ENCODE results near the gene ANO10. TPM values are rescaled to one million over a fixed set of nuclear protein-coding genes. Genes with fewer than 3 reads are reported as not detected.
"Not testable (repeated sequence)": the region's sequence is repeated elsewhere in the genome, so short reads cannot be mapped to it uniquely, and the experiment has no call there.

Gene ANO10, protein sequence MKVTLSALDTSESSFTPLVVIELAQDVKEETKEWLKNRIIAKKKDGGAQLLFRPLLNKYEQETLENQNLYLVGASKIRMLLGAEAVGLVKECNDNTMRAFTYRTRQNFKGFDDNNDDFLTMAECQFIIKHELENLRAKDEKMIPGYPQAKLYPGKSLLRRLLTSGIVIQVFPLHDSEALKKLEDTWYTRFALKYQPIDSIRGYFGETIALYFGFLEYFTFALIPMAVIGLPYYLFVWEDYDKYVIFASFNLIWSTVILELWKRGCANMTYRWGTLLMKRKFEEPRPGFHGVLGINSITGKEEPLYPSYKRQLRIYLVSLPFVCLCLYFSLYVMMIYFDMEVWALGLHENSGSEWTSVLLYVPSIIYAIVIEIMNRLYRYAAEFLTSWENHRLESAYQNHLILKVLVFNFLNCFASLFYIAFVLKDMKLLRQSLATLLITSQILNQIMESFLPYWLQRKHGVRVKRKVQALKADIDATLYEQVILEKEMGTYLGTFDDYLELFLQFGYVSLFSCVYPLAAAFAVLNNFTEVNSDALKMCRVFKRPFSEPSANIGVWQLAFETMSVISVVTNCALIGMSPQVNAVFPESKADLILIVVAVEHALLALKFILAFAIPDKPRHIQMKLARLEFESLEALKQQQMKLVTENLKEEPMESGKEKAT
- total RNA-seq (10 to 100 TPM; 30.4 to 33.2 TPM), polyA plus RNA-seq (10 to 100 TPM; 19.9 to 20.2 TPM)
- long read RNA-seq, donor 1, partial matches to known transcripts, result 0 of 2 reads
- long read RNA-seq, donor 1, other reads (novel, unspliced or antisense), result 0 of 2 reads
- long read RNA-seq, donor 2, result 0 reads
- long read RNA-seq, donor 3, partial matches to known transcripts, result 0 of 4 reads
- long read RNA-seq, donor 3, other reads (novel, unspliced or antisense), result 0 of 4 reads
- long read RNA-seq, donor 4, partial matches to known transcripts, result 0 of 1 reads
- long read RNA-seq, donor 4, other reads (novel, unspliced or antisense), result 0 of 1 reads
- long read RNA-seq, donor 5, partial matches to known transcripts, result 5 of 8 reads
- long read RNA-seq, donor 5, other reads (novel, unspliced or antisense), result 0 of 8 reads

DNA sequence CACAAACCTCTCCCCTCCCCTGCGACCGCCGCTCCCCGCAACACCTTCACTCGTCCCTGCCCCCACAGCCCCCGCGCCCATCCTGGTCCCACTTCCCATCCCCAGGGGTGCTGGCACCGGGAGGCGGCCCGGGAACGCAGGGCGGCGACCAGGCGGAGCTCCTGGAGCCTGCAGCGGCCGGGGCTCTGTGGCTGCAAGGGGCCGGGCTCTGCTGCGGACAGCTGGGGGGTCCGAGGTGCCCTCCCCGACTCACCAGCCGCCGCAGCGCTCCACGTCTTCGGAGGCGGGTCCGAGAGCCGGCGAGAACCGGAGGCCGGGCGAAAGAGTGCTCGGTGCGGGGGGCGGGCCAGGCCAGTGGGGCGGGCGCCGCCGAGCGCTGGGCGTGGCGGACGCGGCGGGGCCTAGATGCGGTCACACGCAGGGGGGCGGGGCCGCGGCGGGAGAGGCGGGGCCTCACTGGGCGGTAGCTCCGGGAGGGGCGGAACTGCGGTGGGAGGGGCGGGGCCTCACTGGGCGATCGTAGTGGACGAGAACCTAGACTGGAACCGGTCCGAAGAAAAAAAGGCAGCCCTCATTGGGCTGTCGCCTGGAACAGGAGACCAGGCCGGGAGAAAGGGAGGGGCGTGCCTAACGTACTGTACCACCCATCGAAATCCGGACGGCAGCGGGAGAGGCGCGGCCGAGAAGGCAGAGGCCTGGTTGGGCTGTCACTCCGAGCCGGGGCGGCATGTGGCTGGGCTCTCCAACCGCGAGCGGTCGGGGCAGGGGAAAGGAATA, at the start of gene ANO10:
TSS of gene ANO10 (minus strand) at position 356 of the 777 bp plus-strand sequence. CDS start 16,159 bp downstream, outside the sequence.
- Histone ChIP-seq H3K9me3 (ENCODE audit: control insufficient read depth in 4 of 4, insufficient read depth in 3 of 4, low read length in 3 of 4) (no peaks in the 10 kb centered on the region), H3K4me3 (peak within 1 kb of the TSS; percentile 85), H3K36me3 (ENCODE audit: control insufficient read depth in 4 of 4, insufficient read depth in 4 of 4, low read length in 4 of 4) (no peaks in the 10 kb centered on the region), H3K4me1 (ENCODE audit: control insufficient read depth in 5 of 5, insufficient read depth in 5 of 5, low read length in 5 of 5) (peaks cover 0 to 7% (median 3%) of the 10 kb centered on the region in 5 donors), H3K9ac (ENCODE audit: insufficient read depth in 1 of 2, low read length in 2 of 2) (peak within 1 kb of the TSS; percentile 93 to 95), H3K27me3 (ENCODE audit: control insufficient read depth in 3 of 3, insufficient read depth in 3 of 3, low read length in 2 of 3) (no peaks in the 10 kb centered on the region), H3K27ac (ENCODE audit: low read depth in 1 of 2, low read length in 1 of 2) (peak within 1 kb of the TSS; percentile 89 to 90)
- TF ChIP-seq, protein P1, sequence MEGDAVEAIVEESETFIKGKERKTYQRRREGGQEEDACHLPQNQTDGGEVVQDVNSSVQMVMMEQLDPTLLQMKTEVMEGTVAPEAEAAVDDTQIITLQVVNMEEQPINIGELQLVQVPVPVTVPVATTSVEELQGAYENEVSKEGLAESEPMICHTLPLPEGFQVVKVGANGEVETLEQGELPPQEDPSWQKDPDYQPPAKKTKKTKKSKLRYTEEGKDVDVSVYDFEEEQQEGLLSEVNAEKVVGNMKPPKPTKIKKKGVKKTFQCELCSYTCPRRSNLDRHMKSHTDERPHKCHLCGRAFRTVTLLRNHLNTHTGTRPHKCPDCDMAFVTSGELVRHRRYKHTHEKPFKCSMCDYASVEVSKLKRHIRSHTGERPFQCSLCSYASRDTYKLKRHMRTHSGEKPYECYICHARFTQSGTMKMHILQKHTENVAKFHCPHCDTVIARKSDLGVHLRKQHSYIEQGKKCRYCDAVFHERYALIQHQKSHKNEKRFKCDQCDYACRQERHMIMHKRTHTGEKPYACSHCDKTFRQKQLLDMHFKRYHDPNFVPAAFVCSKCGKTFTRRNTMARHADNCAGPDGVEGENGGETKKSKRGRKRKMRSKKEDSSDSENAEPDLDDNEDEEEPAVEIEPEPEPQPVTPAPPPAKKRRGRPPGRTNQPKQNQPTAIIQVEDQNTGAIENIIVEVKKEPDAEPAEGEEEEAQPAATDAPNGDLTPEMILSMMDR (IDR thresholded peaks at IDR 0.05; ENCODE audit: control extremely low read depth, extremely low read depth), result no peak
- 1% methylated on average over 64 to 80 of the region's 80 CpGs for WGBS, 2 donors
- ATAC-seq (ENCODE audit: insufficient read depth, low FRiP score), result peak; percentile 99
- peak; percentile 99 to 100 (median 99) for DNase-seq

DNA sequence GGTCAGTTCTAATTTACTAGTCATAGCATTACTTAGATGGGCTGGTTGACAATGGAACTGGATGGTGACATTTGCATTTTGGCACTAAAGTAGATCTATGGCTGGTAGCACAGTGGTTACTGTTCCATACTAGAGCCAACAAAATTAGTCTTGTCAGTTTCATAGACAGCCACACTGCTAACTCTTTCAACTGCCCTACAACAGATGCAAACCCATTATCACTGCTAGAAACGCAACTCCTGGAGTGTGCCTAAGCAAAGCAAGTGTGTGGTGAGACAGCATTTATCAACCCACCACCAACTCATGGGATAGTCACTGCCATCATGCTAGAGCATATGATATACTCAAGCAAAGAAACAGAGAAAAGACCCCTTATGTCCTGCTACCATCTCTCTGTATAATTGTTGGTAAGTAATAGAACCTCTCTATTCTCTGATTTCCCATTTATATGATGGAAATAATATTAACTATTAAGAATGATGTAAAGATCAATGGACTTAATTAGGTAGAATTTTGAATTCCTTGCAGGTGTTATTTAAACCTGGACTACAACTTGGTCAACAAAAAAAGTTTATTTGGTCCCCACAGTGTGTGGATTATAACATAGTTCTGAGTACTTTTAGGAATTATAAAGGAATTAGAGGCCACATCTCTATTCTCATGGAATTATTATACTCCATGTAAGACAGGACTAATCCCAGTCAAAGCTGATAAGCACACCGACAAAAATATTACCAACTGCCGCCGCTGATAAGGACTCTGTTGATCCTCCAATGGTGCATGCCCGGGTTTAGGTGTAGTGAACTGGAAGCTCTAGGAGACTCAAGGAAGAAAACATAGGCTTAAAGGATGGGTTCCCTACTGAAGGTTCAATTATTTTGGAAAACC, 49.1 kb upstream of the ANO10 start:
- no peaks in the 10 kb centered on the region for H3K9me3 ChIP-seq (ENCODE audit: control insufficient read depth in 4 of 4, insufficient read depth in 3 of 4, low read length in 3 of 4)
- H3K4me3 ChIP-seq, result no peak overlapping the region
- no peaks in the 10 kb centered on the region for H3K27me3 ChIP-seq (ENCODE audit: control insufficient read depth in 3 of 3, insufficient read depth in 3 of 3, low read length in 2 of 3)
- DNase-seq (no peak), ATAC-seq (ENCODE audit: insufficient read depth, low FRiP score) (no peak)
- no peaks in the 10 kb centered on the region for H3K4me1 ChIP-seq (ENCODE audit: control insufficient read depth in 5 of 5, insufficient read depth in 5 of 5, low read length in 5 of 5)
- no peak overlapping the region for H3K9ac ChIP-seq (ENCODE audit: insufficient read depth in 1 of 2, low read length in 2 of 2)
- TF ChIP-seq, protein P1 (IDR thresholded peaks at IDR 0.05; ENCODE audit: control extremely low read depth, extremely low read depth), result no peak
- no peaks in the 10 kb centered on the region for H3K36me3 ChIP-seq (ENCODE audit: control insufficient read depth in 4 of 4, insufficient read depth in 4 of 4, low read length in 4 of 4)
- 95 to 97% methylated on average over 5 of the region's 5 CpGs for WGBS, 2 donors
- H3K27ac ChIP-seq (ENCODE audit: low read depth in 1 of 2, low read length in 1 of 2), result no peak overlapping the region

DNA sequence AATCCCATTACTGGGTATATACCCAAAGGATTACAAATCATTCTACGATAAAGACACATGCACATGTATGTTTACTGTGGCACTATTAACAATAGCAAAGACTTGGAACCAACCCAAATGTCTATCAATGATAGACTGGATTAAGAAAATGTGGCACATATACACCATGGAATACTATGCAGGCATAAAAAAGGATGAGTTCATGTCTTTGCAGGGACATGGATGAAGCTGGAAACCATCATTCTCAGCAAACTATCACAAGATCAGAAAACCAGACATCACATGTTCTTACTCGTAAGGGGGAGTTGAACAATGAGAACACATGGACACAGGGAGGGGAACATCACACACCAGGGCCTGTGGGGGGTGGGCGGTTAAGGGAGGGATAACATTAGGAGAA, 43.2 kb upstream of the ANO10 start:
- DNase-seq; H3K9me3 ChIP-seq (ENCODE audit: control insufficient read depth in 4 of 4, insufficient read depth in 3 of 4, low read length in 3 of 4); H3K36me3 ChIP-seq (ENCODE audit: control insufficient read depth in 4 of 4, insufficient read depth in 4 of 4, low read length in 4 of 4); H3K27ac ChIP-seq (ENCODE audit: low read depth in 1 of 2, low read length in 1 of 2); ATAC-seq (ENCODE audit: insufficient read depth, low FRiP score); H3K4me1 ChIP-seq (ENCODE audit: control insufficient read depth in 5 of 5, insufficient read depth in 5 of 5, low read length in 5 of 5); H3K9ac ChIP-seq (ENCODE audit: insufficient read depth in 1 of 2, low read length in 2 of 2); H3K4me3 ChIP-seq; H3K27me3 ChIP-seq (ENCODE audit: control insufficient read depth in 3 of 3, insufficient read depth in 3 of 3, low read length in 2 of 3): not testable (repeated sequence)
- 96 to 97% methylated on average over 3 of the region's 3 CpGs for WGBS, 2 donors

DNA sequence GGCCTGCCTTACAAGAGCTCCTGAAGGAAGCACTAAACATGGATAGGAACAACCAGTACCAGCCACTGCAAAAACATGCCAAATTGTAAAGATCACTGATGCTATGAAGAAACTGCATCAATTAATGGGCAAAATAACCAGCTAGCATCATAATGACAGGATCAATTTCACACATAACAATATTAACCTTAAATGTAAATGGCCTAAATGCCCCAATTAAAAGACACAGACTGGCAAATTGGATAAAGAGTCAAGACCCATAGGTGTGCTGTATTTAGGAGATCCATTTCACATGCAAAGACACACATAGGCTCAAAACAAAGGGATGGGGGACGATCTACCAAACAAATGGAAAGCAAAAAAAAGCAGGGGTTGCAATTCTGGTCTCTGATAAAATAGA, 39.6 kb upstream of the ANO10 start:
- not testable (repeated sequence) for H3K9ac ChIP-seq (ENCODE audit: insufficient read depth in 1 of 2, low read length in 2 of 2); H3K36me3 ChIP-seq (ENCODE audit: control insufficient read depth in 4 of 4, insufficient read depth in 4 of 4, low read length in 4 of 4); H3K27me3 ChIP-seq (ENCODE audit: control insufficient read depth in 3 of 3, insufficient read depth in 3 of 3, low read length in 2 of 3); H3K4me1 ChIP-seq (ENCODE audit: control insufficient read depth in 5 of 5, insufficient read depth in 5 of 5, low read length in 5 of 5); H3K9me3 ChIP-seq (ENCODE audit: control insufficient read depth in 4 of 4, insufficient read depth in 3 of 4, low read length in 3 of 4); ATAC-seq (ENCODE audit: insufficient read depth, low FRiP score); H3K27ac ChIP-seq (ENCODE audit: low read depth in 1 of 2, low read length in 1 of 2); H3K4me3 ChIP-seq; DNase-seq
- WGBS, 2 donors, result 91 to 96% methylated on average over 1 of the region's 1 CpG
